Measurements from ENCODE around the gene XPC.

XPC gene

GRCh38 chr3:14206548-14207177 lies 28.3 kb upstream of the XPC start:
- DNase-seq, result no peak

GRCh38 chr3:14204515-14205284 lies 26.3 kb upstream of the XPC start:
- no peak for DNase-seq

- no peak for DNase-seq
Measured at GRCh38 chr3:14203521-14204079, 25.2 kb upstream of the XPC start.

GRCh38 chr3:14202874-14203520 lies 24.6 kb upstream of the XPC start:
- DNase-seq, result no peak

- no peak for DNase-seq
Measured at GRCh38 chr3:14201940-14202684, 23.7 kb upstream of the XPC start.

- DNase-seq, result no peak
Measured at GRCh38 chr3:14200841-14201240, 22.4 kb upstream of the XPC start.

GRCh38 chr3:14200276-14200675 lies 21.9 kb upstream of the XPC start:
- DNase-seq, result no peak

- no peak for DNase-seq
Measured at GRCh38 chr3:14199641-14200040, 21.2 kb upstream of the XPC start.

- no peak for DNase-seq
Measured at GRCh38 chr3:14194865-14195264, 16.5 kb upstream of the XPC start.

GRCh38 chr3:14188041-14188754 lies 9.8 kb upstream of the XPC start:
- DNase-seq, result no peak

- no peak for DNase-seq
Measured at GRCh38 chr3:14186854-14187458, 8.6 kb upstream of the XPC start.

GRCh38 chr3:14183015-14183577 lies 4.7 kb upstream of the XPC start:
- no peak for DNase-seq

GRCh38 chr3:14181253-14181652 lies 2.9 kb upstream of the XPC start:
- no peak for DNase-seq

GRCh38 chr3:14179795-14180194 lies 1.4 kb upstream of the XPC start:
- no peak for DNase-seq

GRCh38 chr3:14179114-14179465 lies 689 bp upstream of the XPC start:
- DNase-seq, result no peak

GRCh38 chr3:14177580-14178246 lies 688 bp downstream of the XPC start:
- DNase-seq, result no peak

- no peak for DNase-seq
Measured at GRCh38 chr3:14175383-14176037, 2.9 kb downstream of the XPC start.

- no peak for DNase-seq
Measured at GRCh38 chr3:14174483-14174882, 3.9 kb downstream of the XPC start.

- DNase-seq, result no peak
Measured at GRCh38 chr3:14172496-14172895, 5.9 kb downstream of the XPC start.

- no peak for DNase-seq
Measured at GRCh38 chr3:14170531-14171159, 7.8 kb downstream of the XPC start.
